ENCODE measurements around the gene LRP1B.

DNA sequence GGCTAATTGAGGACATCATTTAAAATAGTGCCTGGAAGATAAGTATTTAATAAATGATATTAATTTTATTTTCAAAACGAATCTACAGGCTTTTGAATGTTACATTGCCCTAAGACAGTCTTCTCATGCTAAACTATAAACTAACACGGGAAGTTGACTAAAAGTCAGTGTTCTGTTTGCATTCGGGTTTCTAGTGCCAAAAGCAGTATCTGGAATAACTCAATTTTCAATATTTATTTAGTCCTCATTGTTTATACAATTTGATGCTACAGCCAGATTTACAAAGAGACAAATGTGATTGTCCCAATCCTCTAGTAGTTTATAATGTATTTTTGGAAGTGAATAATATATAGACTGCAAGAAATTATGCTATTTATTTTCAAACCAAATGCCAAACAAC lies 429.2 kb downstream of the LRP1B start:
- TF ChIP-seq, protein P1, sequence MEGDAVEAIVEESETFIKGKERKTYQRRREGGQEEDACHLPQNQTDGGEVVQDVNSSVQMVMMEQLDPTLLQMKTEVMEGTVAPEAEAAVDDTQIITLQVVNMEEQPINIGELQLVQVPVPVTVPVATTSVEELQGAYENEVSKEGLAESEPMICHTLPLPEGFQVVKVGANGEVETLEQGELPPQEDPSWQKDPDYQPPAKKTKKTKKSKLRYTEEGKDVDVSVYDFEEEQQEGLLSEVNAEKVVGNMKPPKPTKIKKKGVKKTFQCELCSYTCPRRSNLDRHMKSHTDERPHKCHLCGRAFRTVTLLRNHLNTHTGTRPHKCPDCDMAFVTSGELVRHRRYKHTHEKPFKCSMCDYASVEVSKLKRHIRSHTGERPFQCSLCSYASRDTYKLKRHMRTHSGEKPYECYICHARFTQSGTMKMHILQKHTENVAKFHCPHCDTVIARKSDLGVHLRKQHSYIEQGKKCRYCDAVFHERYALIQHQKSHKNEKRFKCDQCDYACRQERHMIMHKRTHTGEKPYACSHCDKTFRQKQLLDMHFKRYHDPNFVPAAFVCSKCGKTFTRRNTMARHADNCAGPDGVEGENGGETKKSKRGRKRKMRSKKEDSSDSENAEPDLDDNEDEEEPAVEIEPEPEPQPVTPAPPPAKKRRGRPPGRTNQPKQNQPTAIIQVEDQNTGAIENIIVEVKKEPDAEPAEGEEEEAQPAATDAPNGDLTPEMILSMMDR (IDR thresholded peaks at IDR 0.05), result no peak
- TF ChIP-seq POLR2A (IDR thresholded peaks at IDR 0.05), result no peak

All from Peyer's patch (tissue), 4 donors.